Cardiac fibroblast (primary cell): ENCODE measurements around the gene TBC1D17.
A peak's percentile ranks its signal among the peaks of the same experiment; 100 is the strongest.

Experiments used
- DNase-seq, 2 donors: peaks; one replicate each; pipeline versions ENCODE4 v3.0.0 to v3.0.0-alpha.2; 2010; ENCODE audit warnings: low read depth in 2 of 2
- H3K4me3 ChIP-seq, 2 donors: replicated peaks in 1 of 2; 1 replicate in 1 of 2; 2 replicates in 1 of 2; pipeline ENCODE4 v1.5.1; 2011; ENCODE audit warnings: low read depth in 2 of 2, low read length in 2 of 2, mild to moderate bottlenecking in 2 of 2, moderate library complexity in 1 of 2
- CTCF ChIP-seq: IDR thresholded peaks from one replicate; pipeline ENCODE4 v1.5.1; 2011; ENCODE audit warnings: low read depth, mild to moderate bottlenecking, low read length, inconsistent platforms

The TBC1D17 gene

GRCh38 chr19:49876422-49877019 lies 981 bp upstream of the TBC1D17 start:
- peak; percentile 100 for DNase-seq
- TF ChIP-seq CTCF = no peak
- H3K4me3 ChIP-seq = peak overlapping the region; percentile 100

GRCh38 chr19:49877879-49878743 lies 609 bp downstream of the TBC1D17 start:
- no peak for TF ChIP-seq CTCF
- peak; percentile 98 to 99 for DNase-seq
- peak overlapping the region; percentile 91 to 100 for H3K4me3 ChIP-seq

GRCh38 chr19:49878744-49879070 lies 1.2 kb downstream of the TBC1D17 start:
- peak overlapping the region; percentile 91 to 100 for H3K4me3 ChIP-seq

GRCh38 chr19:49879243-49879963 lies 1.9 kb downstream of the TBC1D17 start:
- no peak overlapping the region for H3K4me3 ChIP-seq
- DNase-seq = no peak
- TF ChIP-seq CTCF = no peak

More at GRCh38 chr19:49878744-49879070, 1.2 kb downstream of the TBC1D17 start:
- no peak for TF ChIP-seq CTCF
- no peak for DNase-seq

GRCh38 chr19:49880162-49880869 lies 2.8 kb downstream of the TBC1D17 start:
- TF ChIP-seq CTCF = no peak
- no peak overlapping the region for H3K4me3 ChIP-seq
- no peak for DNase-seq

- no peak for TF ChIP-seq CTCF
- no peak overlapping the region for H3K4me3 ChIP-seq
- DNase-seq = no peak
Observed at GRCh38 chr19:49881186-49881585, 3.7 kb downstream of the TBC1D17 start.
